ENCODE results near the gene SLC2A9. TPM values are rescaled to one million over a fixed set of nuclear protein-coding genes. Genes with fewer than 3 reads are reported as not detected.
A peak's percentile ranks its signal among the peaks of the same experiment; 100 is the strongest.

The SLC2A9 gene
- total and polyA plus RNA-seq, 2 of the 13 experiments (the other 11 are each of a cell fraction or from before 2014, with no cell fraction given): 36.2 to 42.3 TPM

DNA sequence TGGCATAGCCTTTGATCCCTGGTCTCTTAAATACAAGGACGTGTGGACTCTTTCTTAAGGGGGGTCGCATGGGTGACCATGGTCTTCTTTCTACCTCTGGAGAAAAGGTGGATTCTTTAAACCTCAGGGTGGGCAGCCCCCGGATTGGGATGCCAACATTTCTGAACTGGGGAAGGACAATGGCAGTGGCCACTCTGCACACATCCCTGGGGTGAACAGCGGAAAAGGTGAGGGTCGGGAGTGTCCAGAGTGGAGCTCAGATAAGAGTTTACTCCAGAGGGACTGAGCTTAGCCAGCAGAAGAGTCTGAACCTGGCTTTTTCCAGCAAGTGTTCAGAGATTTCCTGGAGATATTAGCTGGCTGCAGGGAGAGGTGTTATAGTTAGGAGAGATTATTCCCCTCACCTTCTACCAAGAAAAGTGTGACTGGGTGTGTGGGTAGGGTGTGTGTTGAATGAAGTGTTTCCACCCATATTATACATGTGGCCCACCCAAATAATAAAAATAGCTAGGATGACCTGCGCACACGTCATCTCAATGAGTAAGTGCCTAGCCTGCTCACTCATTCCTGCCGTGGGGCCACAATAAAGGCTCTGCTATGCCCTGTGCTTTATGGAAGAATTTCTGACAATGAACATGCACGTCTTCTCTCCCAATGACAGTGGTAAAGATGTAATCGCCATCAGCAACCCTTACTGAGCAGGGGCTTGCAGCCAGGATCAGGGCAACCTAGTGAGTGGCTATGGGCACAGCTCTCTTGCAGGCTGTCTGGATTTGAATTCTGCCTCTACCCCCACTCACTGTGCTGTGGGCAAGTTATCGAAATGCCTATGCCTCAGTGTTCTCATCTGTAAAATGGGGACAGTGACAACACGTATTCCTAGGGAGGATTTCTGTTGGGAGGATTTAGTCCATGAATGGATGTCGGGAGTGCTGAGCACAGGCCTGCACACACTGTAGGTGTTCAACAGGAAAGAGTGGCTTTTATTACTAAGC lies 76.6 kb downstream of the SLC2A9 start:
- WGBS (ENCODE audit: low lambda C conversion rate): 89% methylated on average over 13 of the region's 13 CpGs
- no peak for FAIRE-seq
- no peak for ATAC-seq
- BruUV-seq (replicated peaks): no TSS peak
- H3K4me1 ChIP-seq (ENCODE audit: insufficient read depth, low read length): peaks cover 25% of the 10 kb centered on the region
- in situ Hi-C loops (cut with HindIII; ENCODE audit: extremely low pct_ligation_motif_present, low pct_unique_long_range_greater_than_20kb) (no loop called here), intact Hi-C loops (cut with micrococcal nuclease; ENCODE audit: unreplicated experiment) (loop anchor here (5.0 kb wide), 1 partner anchor 73 kb away; no protein-coding TSS in a partner anchor)
- H3K27me3 ChIP-seq (ENCODE audit: control insufficient read depth in 1 of 2, insufficient read depth in 2 of 2, low read length in 2 of 2): no peaks in the 10 kb centered on the region
- no peak overlapping the region for H3K4me3 ChIP-seq (replicated peaks in 1 of 3; ENCODE audit: insufficient read depth in 1 of 3, low read depth in 2 of 3, low read length in 3 of 3)
- H3K9me3 ChIP-seq (ENCODE audit: low read length): no peaks in the 10 kb centered on the region
- no peak overlapping the region for H3K4me2 ChIP-seq (ENCODE audit: low read depth, low read length)
- ChIA-PET CTCF (ENCODE audit: low intra/inter-chr PET ratio, low total read pairs) (no interaction called here), POLR2A (no interaction called here)
- H2AFZ ChIP-seq (ENCODE audit: low read length): no peak overlapping the region
- no peaks in the 10 kb centered on the region for H3K79me2 ChIP-seq (ENCODE audit: insufficient read depth, low read length)
- H3K9ac ChIP-seq (ENCODE audit: insufficient read depth, low read depth, low read length): no peak overlapping the region
- H4K20me1 ChIP-seq (ENCODE audit: insufficient read depth, low read length): 0 out of 2 replicates have a peak, but pooled peaks cover 4% of the 10 kb centered on the region
- DNase-seq (ENCODE audit: low spot score): no peak
- TF ChIP-seq ZBTB42 (CRISPR knock-in tag; IDR thresholded peaks at IDR 0.05): no peak
- TF ChIP-seq, protein P1, sequence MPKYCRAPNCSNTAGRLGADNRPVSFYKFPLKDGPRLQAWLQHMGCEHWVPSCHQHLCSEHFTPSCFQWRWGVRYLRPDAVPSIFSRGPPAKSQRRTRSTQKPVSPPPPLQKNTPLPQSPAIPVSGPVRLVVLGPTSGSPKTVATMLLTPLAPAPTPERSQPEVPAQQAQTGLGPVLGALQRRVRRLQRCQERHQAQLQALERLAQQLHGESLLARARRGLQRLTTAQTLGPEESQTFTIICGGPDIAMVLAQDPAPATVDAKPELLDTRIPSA (CRISPR knock-in tag; IDR thresholded peaks at IDR 0.05; ENCODE audit: borderline replicate concordance): no peak
- TF ChIP-seq RBFOX2 (IDR thresholded peaks at IDR 0.05; ENCODE audit: low read depth, low read length): no peak
- no peak for TF ChIP-seq PITX1 (CRISPR knock-in tag; IDR thresholded peaks at IDR 0.05)
- peak; percentile 89 for TF ChIP-seq ZNF629 (CRISPR knock-in tag; conservative IDR thresholded peaks at IDR 0.05)
- TF ChIP-seq GTF2F1 (IDR thresholded peaks at IDR 0.05; ENCODE audit: low read length): no peak
- peaks cover 18 to 73% of the 10 kb centered on the region in 2 experiments for H3K36me3 ChIP-seq (replicated peaks in 1 of 2; ENCODE audit: control insufficient read depth in 1 of 2, insufficient read depth in 2 of 2, low read length in 2 of 2)
- no peak overlapping the region for H3K27ac ChIP-seq (ENCODE audit: extremely low read length, insufficient read depth, low read length)

DNA sequence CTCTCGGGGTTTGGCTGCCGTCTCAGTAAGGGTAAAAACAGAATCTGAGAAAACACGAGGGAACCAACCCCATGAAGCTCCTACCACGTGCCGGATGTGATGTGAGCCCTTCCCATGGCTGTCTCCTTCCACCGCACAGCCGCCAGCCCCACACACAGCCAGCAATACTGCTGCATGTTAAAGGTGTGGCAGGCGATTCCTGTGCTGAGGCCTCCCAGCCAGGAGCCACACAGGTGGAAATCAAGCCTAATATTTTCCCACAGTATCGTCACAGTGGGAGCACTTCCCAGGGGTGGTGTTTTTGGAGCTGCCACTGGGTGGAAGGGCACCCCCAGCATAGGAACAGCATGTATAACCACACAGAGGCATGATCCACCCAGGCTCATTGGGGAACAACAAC lies 77.5 kb downstream of the SLC2A9 start:
- no peak overlapping the region for H3K9ac ChIP-seq (ENCODE audit: insufficient read depth, low read depth, low read length)
- peaks cover 19 to 78% of the 10 kb centered on the region in 2 experiments for H3K36me3 ChIP-seq (replicated peaks in 1 of 2; ENCODE audit: control insufficient read depth in 1 of 2, insufficient read depth in 2 of 2, low read length in 2 of 2)
- no TSS peak for BruUV-seq (replicated peaks)
- no peak overlapping the region for H3K27ac ChIP-seq (ENCODE audit: extremely low read length, insufficient read depth, low read length)
- no peak overlapping the region for H3K4me3 ChIP-seq (replicated peaks in 1 of 3; ENCODE audit: insufficient read depth in 1 of 3, low read depth in 2 of 3, low read length in 3 of 3)
- FAIRE-seq (no peak), DNase-seq (ENCODE audit: low spot score) (no peak), ATAC-seq (no peak)
- ChIA-PET CTCF (ENCODE audit: low intra/inter-chr PET ratio, low total read pairs) (no interaction called here), POLR2A (no interaction called here)
- no peaks in the 10 kb centered on the region for H3K9me3 ChIP-seq (ENCODE audit: low read length)
- H3K4me2 ChIP-seq (ENCODE audit: low read depth, low read length): no peak overlapping the region
- 0 out of 2 replicates have a peak, but pooled peaks cover 4% of the 10 kb centered on the region for H4K20me1 ChIP-seq (ENCODE audit: insufficient read depth, low read length)
- no peaks in the 10 kb centered on the region for H3K27me3 ChIP-seq (ENCODE audit: control insufficient read depth in 1 of 2, insufficient read depth in 2 of 2, low read length in 2 of 2)
- H3K4me1 ChIP-seq (ENCODE audit: insufficient read depth, low read length): peaks cover 21% of the 10 kb centered on the region
- no peak overlapping the region for H2AFZ ChIP-seq (ENCODE audit: low read length)
- intact Hi-C loops (cut with micrococcal nuclease; ENCODE audit: unreplicated experiment) (no loop called here), in situ Hi-C loops (cut with HindIII; ENCODE audit: extremely low pct_ligation_motif_present, low pct_unique_long_range_greater_than_20kb) (no loop called here)
- no peaks in the 10 kb centered on the region for H3K79me2 ChIP-seq (ENCODE audit: insufficient read depth, low read length)
- no peak for TF ChIP-seq MATR3 (CRISPR knock-in tag; IDR thresholded peaks at IDR 0.05)
- TF ChIP-seq ZNF720 (CRISPR knock-in tag; IDR thresholded peaks at IDR 0.05): no peak
- TF ChIP-seq RFX5 (IDR thresholded peaks at IDR 0.05; ENCODE audit: low read depth, low read length): no peak
- no peak for TF ChIP-seq ZNF556 (CRISPR knock-in tag; IDR thresholded peaks at IDR 0.05; ENCODE audit: borderline replicate concordance)
- TF ChIP-seq CEBPG (CRISPR knock-in tag; IDR thresholded peaks at IDR 0.05): no peak
- no peak for TF ChIP-seq ZFYVE20 (CRISPR knock-in tag; IDR thresholded peaks at IDR 0.05; ENCODE audit: borderline replicate concordance, low read depth)
- WGBS (ENCODE audit: low lambda C conversion rate): 96% methylated on average over 9 of the region's 9 CpGs

All from HepG2 (cell line).